Right forelimb (tissue), 1 donor: ENCODE data around the gene CHAF1B.

Source experiments
- DNase-seq: peaks from one replicate; pipeline ENCODE4 v3.0.0-alpha.2; 2018

The CHAF1B gene

GRCh38 chr21:36429947-36430546 is 44.9 kb downstream of the CHAF1B start:
- no peak for DNase-seq

DNA sequence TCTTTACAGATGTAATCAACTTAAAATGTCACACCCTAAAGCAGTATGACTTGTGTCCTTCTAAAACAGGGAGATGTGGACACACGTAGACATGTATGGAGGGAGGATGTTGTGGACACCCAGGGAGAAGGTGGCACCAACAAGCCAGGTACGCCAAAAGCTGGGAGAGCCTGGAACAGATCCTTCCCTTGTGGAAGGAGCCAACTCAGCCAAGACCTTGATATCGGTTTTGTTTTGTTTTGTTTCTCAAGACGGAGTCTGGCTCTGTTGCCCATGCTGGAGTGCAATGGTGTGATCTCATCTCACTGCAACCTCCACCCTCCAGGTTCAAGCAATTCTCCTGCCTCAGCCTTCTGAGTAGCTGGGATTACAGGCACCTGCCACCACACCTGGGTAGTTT is 45.6 kb downstream of the CHAF1B start:
- no peak for DNase-seq

DNA sequence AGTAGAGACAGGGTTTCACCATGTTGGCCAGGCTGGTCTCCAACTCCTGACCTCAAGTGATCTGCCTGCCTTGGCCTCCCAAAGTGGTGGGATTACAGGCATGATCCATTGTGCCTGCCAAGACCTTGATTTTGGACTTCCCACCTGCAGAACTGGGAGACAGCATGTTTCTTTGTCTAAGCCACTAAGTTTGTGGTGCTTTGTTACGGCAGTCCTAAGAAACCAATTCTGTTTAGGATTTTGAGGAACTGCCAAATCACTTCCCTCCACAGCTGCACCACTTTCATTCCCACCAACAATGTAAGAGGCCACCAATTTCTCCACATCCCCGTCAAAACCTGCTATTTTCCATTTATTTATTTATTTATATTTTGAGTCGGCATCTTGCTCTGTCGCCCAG is 46.1 kb downstream of the CHAF1B start:
- DNase-seq: no peak

GRCh38 chr21:36433059-36433709 is 48.0 kb downstream of the CHAF1B start:
- no peak for DNase-seq

GRCh38 chr21:36434144-36434543 is 49.0 kb downstream of the CHAF1B start:
- DNase-seq: no peak

- no peak for DNase-seq
These were observed 51.9 kb downstream of the CHAF1B start for GRCh38 chr21:36436829-36437744.

GRCh38 chr21:36437745-36438128 is 52.5 kb downstream of the CHAF1B start:
- no peak for DNase-seq

GRCh38 chr21:36441715-36442114 is 56.5 kb downstream of the CHAF1B start:
- DNase-seq: no peak

- DNase-seq: no peak
These were observed 61.1 kb downstream of the CHAF1B start for GRCh38 chr21:36446301-36446700.

GRCh38 chr21:36450511-36450910 is 65.3 kb downstream of the CHAF1B start:
- no peak for DNase-seq

- no peak for DNase-seq
These were observed 66.3 kb downstream of the CHAF1B start for GRCh38 chr21:36451506-36451905.

- no peak for DNase-seq
These were observed 67.2 kb downstream of the CHAF1B start for GRCh38 chr21:36452281-36452825.

DNA sequence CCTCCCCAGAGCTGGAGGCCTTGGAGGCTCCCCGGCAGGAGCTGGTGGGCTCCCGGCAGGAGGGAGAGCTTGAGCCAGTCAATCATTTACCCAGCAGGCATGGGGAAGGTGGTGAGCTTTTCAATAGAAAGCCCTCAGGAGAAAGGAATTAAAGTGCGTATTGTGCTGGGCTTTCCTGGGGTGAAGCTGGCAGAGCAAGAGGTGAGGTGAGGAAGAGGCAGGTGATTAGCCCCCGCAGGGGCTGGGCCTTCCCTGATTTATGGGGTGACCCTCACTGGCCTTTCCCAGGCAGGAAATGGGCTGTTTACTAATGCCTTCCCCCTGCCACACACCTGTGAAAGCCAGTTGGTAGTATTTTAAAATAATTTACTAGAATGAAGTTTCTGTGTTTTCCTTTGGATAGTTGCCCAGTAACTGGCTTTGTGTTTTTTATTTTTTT is 68.9 kb downstream of the CHAF1B start:
- no peak for DNase-seq

DNA sequence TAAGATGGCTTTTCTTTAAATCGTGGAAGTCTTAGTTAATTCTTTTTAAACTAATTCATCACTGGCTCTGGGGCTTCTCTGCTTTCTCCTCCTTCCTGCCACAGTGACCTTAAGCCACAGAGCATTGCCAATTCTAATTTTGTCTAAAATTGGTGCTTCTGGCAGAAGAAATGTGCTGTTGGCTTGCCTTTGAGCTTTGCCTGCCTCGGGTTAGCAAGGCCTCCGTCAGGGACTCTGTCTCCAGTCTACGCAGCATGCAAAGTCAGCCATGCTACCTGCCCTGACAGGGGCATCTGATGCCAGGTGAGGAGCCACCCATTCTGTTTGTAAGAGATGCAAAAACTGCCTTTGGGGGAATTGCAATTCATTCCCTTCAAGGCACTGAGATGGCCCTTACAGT is 69.5 kb downstream of the CHAF1B start:
- no peak for DNase-seq

- DNase-seq: no peak
These were observed 71.7 kb downstream of the CHAF1B start for GRCh38 chr21:36456729-36457414.

DNA sequence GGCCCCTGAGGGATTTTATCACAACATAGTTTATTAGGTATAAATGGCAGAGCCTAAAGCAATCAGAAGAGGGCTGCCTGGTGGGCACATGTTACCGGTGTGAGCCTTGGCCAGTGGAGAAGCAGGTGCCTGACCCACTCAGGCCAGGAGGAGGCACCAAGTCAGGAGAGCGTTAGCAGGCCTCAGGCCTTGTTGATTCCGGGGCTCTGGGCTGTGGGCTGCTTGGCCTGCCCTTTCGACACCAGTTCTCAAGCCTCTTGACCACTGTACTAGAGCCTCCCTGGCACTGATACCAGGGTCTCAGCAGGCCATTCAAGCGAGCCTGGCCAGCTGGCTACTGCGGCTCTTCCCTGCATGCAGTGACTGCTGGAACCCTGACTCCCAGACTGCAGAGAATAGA is 73.9 kb downstream of the CHAF1B start:
- no peak for DNase-seq

GRCh38 chr21:36460866-36461265 is 75.7 kb downstream of the CHAF1B start:
- no peak for DNase-seq

GRCh38 chr21:36461277-36461917 is 76.2 kb downstream of the CHAF1B start:
- DNase-seq: no peak

GRCh38 chr21:36461918-36462486 is 76.8 kb downstream of the CHAF1B start:
- DNase-seq: no peak

- no peak for DNase-seq
These were observed 78.0 kb downstream of the CHAF1B start for GRCh38 chr21:36463204-36463603.

DNA sequence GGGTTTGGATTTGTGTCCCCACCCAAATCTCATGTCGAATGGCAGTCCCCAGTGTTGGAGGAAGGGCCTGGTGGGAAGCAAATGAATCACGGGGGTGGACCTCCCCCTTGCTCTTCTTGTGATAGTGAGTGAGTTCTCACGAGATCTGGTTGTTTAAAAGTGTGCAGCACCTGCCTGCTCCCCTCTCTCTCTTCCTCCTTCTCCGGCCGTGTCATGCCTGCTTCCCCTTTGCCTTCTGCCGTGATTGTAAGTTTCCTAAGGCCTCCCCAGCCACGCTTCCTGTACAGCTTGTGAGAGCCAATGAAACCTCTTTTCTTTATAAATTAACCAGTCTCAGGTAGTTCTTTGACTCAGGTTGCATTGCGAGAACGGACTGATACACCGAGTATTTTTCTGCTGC is 78.8 kb downstream of the CHAF1B start:
- DNase-seq: no peak

DNA sequence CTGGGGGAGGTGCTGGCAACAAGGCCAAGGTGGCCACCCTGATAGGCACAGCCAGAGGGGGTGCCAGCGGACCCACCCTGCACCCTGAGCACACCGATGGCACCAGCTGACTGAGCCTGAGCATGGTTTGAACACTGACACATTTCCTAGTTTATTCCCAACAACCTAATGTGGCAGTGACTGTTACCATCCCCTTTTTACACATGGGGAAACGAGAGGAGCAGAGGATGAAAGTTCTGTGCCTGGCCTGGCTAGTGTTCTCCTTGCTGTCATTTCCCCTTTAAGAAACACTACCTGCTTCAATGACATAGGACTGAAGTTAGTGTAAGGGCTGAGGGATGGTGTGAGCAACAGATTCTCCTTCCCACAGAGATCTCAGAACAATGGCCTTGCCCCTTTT is 79.4 kb downstream of the CHAF1B start:
- DNase-seq: no peak
